ENCODE measurements around the gene MTO1.
A peak's percentile ranks its signal among the peaks of the same experiment; 100 is the strongest.
"Not testable (repeated sequence)": the region's sequence is repeated elsewhere in the genome, so short reads cannot be mapped to it uniquely, and the experiment has no call there.

Gene MTO1

GRCh38 chr6:73461537-73462350, at the start of gene MTO1:
Gene MTO1 (plus strand): TSS chr6:73461737. CDS start chr6:73461855, 118 bp downstream.
- peak; percentile 85 for DNase-seq (ENCODE audit: low spot score)

- no peak for DNase-seq (ENCODE audit: low spot score)
Observed at GRCh38 chr6:73413102-73413501, 48.4 kb upstream of the MTO1 start.

GRCh38 chr6:73418081-73418741, 43.3 kb upstream of the MTO1 start:
- DNase-seq (ENCODE audit: low spot score) = no peak

DNA sequence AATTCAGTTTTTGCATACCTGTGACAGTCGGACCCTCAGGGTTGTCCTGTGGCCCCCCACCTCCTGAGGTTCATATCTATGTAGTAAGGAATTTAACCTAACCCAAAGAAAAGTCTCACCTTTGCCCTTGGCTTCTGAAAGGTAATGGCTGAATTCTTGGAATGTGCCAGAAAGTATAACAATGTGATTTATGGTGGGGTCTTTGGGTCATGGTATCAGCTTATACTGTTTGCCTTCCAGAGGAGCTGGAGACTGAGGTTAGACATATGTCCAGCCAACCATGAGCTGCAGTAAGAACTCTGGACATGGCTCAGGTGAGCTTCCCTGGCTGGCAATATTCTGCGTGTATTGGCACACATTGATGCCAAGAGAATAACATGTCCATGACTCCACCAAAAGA, 40.0 kb upstream of the MTO1 start:
- DNase-seq (ENCODE audit: low spot score) = no peak

- DNase-seq (ENCODE audit: low spot score) = no peak
Observed at GRCh38 chr6:73435236-73435635, 26.3 kb upstream of the MTO1 start.

GRCh38 chr6:73443555-73443954, 18.0 kb upstream of the MTO1 start:
- DNase-seq (ENCODE audit: low spot score) = no peak

- DNase-seq (ENCODE audit: low spot score) = no peak
Observed at GRCh38 chr6:73451223-73452106, 10.1 kb upstream of the MTO1 start.

- DNase-seq (ENCODE audit: low spot score) = peak; percentile 44
Observed at GRCh38 chr6:73452107-73452461, 9.5 kb upstream of the MTO1 start, which contains the start of gene CGAS. Gene CGAS (minus strand): TSS chr6:73452297. CDS start chr6:73452181, 116 bp downstream.

DNA sequence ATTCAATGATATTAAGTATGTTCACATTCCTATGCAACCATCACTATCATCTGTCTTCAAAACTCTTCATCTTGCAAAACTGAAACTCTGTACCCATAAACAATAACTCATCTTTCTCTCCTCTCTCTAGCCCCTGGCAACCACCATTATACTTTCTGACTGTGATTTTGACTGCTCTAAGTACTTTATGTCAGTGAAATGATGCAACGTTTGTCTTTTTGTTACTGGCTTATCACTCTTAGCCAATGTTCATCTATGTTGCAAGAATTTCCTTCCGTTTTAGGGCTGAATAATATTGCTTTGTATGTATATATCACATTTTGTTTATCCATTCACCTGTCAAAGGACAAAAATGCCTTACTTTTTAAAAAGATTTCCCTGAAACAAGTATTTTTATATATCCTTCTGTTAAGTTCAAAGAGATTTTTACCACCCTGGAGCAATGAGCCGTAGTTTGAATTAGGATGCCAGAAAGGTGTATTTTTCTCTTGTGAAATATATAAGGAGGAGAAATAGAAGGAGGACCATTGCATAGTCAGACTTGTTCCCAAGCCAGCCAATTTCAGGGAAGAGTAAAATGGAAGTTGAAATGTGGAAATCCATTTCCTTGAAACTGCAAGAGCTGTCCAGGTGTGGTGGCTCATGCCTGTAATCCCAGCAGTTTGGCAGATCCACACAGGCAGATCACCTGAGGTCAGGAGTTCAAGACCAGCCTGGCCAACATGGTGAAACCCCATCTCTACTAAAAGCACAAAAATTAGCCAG, 5.5 kb upstream of the MTO1 start:
- no peak for DNase-seq (ENCODE audit: low spot score)

DNA sequence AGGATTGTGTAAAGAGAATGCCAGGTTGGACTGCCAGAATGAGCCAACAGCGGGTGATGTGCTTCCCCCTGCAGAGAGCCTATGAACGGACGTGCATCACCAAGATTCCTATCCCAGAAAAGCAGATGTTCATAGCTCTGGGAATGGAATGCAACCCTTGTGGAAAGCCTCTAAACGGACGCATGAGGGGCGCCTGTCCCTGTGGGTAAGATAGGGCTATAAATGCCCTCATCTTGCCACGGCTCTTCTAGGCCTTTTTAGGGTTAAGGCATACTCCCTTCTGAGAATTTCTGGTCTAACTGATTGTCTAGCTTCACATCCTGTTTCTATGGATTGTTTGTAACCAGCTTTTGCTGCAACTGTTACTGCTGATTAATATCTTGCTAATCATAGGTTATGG, 2.1 kb upstream of the MTO1 start:
- DNase-seq (ENCODE audit: low spot score) = not testable (repeated sequence)

GRCh38 chr6:73460056-73460455, 1.5 kb upstream of the MTO1 start:
- no peak for DNase-seq (ENCODE audit: low spot score)

GRCh38 chr6:73471686-73472290, 10.3 kb downstream of the MTO1 start:
- no peak for DNase-seq (ENCODE audit: low spot score)

DNA sequence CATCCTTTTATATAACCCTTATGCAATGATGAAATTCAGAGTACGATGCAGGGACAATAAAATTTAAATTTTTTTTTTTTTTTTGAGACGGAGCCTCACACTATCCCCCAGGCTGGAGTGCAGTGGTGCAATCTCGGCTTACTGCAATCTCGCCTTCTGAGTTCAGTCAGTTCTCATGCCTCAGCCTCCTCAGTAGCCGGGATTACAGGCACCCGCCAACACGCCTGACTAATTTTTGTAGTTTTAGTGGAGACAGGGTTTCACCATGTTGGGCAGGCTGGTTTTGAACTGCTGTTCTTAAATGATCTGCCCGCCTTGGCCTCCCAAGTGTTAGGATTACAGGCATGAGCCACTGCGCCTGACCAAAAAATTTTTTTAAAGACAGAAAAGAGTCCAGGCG, 15.2 kb downstream of the MTO1 start:
- DNase-seq (ENCODE audit: low spot score) = no peak

DNA sequence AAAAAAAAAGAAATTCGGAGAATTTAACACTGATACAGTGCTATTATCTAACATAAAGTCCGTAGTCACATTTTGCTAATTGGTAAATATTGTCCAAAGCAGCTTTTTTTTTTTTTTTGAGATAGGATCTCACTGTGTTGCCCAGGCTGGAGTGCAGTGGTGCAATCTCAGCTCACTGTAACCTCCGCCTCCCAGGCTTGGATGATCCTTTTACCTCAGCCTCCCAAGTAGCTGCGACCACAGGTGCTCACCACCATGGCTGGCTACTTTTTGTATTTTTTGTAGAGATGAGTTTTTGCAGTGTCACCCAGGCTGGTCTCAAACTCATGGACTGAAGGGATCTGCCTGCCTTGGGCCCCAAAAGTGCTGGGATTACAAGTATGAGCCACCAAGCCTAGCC, 15.9 kb downstream of the MTO1 start:
- DNase-seq (ENCODE audit: low spot score) = no peak

GRCh38 chr6:73481969-73482368, 20.4 kb downstream of the MTO1 start:
- DNase-seq (ENCODE audit: low spot score) = no peak

DNA sequence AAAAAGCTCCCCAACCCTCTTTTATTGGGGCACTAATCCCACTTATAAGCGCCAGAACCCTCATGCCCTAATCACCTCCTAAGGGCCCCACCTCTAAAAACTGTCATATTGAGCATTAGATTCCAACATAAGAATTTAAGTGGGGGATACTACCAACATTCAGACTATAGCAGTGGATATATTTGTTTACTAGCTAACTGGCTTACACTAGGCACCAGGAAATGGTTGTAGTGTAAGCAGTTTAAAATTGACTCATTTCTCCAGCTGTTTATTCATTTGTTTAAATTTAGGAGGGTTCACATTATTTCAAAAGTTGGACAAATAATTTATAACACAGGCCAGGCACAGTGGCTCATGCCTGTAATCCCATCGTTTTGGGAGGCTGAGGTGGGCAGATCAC, 22.9 kb downstream of the MTO1 start:
- no peak for DNase-seq (ENCODE audit: low spot score)

DNA sequence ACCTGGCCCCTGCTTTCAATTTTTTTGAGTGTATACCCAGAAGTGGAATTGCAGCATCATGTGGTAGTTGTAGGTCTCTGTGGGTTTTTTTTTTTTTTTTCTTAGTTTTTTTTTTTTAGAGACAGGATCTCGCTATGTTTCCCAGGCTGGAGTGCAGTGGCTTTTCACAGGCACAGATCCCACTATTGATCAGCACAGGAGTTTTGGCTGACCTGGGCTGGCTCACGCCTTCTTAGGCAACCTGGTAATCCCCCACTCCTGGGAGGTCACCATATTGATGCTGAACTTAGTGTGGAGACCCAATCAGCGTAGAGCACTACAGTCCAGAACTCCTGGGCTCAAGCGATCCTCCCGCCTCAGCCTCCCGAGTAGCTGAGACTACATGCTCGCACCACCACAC, 25.9 kb downstream of the MTO1 start:
- no peak for DNase-seq (ENCODE audit: low spot score)

- DNase-seq (ENCODE audit: low spot score) = no peak
Observed at GRCh38 chr6:73491377-73491776, 29.8 kb downstream of the MTO1 start.

DNA sequence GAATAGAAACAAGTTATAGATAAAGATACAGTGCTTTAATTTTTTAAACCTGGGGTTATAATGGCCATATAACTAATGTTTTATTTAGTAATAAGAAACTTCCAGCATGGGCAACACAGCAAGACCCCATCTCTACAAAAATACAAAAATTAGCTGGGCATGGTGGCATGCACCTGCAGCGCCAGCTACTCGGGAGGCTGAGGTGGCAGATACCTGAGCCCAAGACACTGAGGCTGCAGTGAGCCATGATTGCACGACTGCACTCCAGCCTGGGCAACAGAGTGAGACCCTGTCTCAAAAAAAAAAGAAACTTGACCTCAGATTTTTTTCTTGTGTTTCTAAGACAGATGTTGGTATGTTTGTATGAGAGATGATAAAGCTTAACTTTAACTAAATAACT, 36.4 kb downstream of the MTO1 start:
- DNase-seq (ENCODE audit: low spot score) = no peak

GRCh38 chr6:73503027-73503772, 41.7 kb downstream of the MTO1 start:
- DNase-seq (ENCODE audit: low spot score) = no peak

- no peak for DNase-seq (ENCODE audit: low spot score)
Observed at GRCh38 chr6:73504160-73504559, 42.6 kb downstream of the MTO1 start.

Data from hematopoietic multipotent progenitor cell treated with erythropoietin and hydrocortisone succinate and interleukin-3 and kit ligand, for 17 days (in vitro differentiated cells).